Measurements from ENCODE around the gene SNAP47.

The SNAP47 gene

DNA sequence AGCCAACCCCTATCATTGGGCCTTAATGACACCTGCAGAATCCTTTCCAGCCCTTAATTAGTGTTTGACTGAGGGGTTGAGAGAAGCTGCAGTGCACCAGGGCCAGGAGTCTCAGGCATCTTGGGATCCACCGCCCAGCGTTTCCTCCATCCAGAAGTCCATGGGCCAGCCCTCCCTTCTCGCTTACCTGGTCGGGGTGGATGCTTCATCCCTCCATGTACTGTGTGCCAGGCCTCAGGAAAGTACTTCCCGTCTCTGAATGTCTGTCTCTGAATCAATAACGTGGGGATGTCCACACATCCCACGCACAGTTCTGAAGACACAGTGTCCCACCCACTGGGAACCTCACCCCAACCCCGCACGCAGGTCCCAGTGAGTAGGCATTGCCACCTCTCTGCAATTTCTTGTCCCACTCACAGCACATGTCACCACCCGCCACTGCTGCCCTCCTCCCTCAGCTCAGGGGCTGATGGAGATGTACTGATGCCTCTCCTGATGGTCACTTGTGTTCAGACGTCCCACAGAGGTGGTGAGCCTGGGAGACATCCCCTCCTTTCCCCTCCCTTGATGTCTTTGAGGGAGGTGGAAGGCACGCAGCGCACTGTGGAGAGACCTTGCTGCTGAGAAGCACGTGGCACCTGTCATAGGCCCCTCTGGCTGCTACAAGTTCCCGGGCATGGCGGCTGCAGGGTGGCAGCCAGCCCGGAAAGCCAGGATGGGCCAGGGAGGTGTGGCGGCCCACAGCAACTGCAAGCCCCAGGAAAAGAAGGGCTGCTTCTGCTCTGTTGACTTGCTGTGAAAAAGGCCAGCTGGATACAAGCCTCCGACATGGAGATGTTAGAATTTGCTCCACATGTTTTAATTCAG, 50.8 kb downstream of the SNAP47 start:
- no peak for DNase-seq

DNA sequence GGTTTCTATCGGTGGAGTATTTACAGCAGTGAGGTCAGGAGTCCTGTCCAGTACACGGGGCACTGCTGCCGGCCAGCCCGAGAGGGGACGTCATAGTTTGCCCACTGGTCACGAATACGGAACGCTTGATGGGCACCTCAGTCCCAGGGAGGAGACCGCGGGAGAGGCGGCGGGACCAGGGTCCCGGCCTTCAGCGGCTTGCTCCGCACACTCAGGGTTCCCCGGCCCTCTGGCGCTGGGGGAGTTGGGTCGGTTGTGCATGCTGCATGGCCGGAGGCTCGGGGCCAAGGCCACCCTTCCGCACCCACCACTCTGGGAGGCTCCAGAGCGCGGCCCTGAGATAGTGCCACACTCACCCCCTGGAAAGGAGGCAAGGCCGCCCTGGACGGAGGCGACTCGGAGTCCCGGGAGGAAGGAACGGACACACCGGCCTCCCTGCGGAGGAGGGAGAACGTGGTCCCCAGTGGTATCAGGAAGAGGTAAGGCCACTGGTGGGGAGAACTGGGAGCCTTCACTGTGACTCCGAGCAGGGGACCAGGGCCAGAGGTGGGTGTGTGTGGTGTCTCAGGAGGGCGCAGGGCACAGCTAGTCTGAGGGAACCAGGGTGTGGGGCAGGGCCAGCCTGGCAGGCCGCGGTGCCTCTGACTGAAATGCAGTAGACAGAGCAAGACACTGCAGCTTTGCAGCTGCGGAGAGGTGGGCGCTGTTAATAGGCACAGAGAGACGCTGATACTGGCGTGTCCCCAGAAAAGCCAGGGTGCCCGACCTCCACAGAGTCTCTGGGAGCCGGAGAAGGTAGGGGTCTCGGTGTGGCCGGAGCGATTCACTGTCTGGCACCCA, 51.7 kb downstream of the SNAP47 start:
- DNase-seq, result no peak

DNA sequence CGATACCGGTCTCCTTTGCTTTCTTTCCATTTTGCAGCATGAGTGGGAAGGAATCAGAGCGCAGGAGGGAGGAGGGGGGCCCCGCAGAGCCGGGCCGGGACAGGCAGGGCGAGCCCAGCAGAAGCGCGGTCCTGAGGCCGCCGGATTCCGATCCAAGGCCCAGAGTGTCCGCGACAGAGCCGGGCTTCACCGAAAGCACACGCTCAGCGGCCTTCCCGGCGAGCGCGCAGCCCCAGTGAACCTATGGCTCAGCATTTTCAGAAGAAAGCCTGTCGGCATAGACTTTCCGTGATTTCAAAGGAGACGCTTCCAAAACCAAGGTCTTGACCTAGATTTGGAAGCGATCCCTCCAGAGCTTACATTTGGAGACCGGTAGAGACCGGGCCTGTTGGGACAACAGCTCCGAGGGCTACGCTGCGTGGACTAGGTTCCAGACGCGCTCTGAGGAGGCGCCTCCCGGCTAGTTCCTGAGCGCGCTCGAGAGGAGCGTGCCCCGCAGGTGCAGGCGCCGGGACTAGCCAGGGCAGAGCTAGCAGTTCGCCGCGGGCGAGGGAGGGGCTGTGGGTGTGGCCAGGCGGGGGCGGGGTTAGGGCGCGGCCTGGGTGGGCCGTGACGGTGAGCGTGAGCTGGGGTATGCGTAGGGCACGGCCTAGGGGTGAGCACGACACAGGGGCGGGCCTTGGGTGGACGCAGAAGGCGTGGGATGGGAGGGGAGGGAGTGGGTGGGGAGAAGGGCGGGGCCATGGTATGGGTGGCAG, 52.5 kb downstream of the SNAP47 start:
- DNase-seq, result peak; percentile 93

DNA sequence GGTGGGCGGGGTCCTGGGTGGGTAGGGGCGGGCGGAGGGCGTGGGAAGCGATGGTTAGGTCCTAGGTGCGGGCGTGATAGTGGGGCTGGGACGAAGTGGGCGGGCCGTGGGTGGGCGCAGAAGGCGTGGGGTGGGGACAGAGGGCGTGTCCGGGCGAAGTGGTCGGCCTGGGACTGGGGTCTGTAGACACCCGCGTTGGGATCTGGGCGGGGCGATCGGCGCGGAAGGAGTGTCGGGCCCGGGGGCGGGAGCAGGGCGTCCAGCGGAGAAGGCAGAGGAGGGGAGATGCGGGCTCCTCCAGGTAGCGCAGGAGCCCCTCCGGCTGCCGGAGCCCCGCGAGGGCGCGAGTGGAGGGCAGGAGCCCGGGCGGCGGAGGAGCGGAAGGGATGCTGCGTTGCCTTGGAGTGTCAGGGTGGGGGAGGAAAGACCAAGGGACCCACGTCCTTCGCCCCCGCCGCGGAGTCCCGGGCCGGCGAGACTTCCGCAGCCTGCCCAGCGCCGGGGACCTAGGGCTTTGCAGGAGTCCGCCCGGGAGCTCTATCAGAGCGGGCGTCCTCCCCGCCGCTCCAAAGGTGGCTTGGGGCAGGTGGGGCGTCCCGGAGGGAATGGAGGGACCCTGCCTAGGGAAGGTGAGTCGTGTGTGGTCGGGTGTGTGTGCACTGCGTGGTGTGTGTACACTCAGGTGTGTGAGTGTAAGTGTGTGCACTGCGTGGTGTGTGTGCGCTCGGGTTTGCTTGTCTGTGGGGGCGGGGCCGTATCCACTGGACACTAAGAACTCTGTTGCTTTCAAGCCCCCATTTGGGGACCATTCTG, 53.2 kb downstream of the SNAP47 start:
- peak; percentile 78 to 79 for DNase-seq

DNA sequence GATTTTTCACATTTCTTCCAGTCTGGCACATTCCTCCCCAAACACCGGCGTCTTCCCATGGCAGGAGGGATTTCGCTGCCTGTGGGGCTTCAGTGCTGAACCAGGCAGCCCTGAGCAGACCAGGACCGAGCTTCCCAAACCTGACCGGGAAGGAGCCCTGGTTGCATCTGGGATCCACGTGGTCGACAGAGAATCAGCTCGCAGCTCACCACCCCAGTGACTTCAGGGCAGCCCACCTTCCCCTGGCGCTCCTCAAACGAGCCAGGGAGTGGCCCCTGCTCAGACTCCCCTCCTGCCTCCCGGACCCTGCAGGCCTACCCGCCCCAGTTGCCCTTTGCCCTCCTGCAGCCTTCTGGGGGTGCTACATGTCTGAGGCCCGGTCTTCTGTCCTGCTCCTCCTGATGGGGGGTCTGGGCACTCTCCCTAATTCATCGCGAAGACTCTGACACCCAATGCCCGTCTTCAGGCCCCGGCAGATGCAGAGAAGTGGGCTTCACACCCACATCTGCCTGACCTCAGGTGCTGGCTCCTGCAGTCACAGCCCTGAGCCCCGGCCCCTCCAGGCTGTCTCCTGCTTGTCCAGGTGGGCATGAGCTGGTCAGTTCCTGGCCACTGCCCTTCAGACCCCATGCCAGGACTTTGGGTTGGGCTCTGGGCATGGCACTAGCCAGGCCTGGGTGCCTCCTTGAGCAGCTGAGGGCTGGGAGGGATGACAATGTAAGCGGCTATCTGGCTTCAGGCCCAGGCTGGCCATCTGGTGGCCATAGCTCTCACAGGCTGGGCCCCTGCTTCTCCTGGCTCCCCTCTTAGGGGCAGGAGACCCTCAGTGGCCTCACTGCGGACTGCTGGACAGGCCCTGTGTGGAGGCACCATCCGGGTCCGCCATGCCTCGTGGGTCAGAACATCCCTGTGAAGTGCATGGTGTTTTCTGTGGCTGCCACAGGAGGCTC, 54.1 kb downstream of the SNAP47 start:
- no peak for DNase-seq

DNA sequence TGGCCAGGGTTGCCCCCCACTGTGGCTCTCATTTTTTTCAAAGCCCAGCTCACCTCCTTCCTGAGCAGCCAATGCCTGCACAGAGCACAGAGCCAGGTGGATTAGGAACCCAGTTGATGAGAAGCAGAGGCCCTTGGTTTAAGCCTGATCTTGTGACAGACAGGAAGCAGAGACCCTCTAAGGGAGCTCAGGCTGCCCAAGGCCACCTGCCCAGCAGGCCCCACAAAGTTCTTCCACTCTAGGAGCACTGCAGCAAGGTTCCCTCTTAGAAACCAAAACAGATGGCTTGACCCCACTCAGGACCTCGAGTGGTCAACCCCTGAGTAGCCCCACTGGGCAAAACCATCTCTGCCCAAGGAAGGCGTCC, 54.8 kb downstream of the SNAP47 start:
- DNase-seq, result no peak

DNA sequence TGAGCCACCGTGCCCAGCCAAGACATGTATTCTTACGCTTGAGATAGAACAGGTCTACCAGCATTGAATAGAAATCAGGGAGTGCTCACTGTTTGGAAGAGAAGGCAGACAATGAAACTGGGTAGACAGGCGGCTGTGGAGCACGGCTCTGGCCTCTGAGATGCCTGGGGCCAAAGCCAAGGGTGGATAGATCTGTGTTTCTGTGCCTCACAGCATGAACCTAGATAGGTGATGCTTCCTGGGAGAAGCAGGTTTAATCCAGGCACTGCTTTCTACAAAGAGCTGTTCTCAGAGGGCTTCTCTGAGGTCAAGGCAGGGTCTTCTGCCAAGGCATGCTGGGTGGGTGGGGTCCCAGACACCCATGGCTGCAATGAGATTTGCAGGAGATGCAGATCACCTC, 55.6 kb downstream of the SNAP47 start:
- no peak for DNase-seq

DNA sequence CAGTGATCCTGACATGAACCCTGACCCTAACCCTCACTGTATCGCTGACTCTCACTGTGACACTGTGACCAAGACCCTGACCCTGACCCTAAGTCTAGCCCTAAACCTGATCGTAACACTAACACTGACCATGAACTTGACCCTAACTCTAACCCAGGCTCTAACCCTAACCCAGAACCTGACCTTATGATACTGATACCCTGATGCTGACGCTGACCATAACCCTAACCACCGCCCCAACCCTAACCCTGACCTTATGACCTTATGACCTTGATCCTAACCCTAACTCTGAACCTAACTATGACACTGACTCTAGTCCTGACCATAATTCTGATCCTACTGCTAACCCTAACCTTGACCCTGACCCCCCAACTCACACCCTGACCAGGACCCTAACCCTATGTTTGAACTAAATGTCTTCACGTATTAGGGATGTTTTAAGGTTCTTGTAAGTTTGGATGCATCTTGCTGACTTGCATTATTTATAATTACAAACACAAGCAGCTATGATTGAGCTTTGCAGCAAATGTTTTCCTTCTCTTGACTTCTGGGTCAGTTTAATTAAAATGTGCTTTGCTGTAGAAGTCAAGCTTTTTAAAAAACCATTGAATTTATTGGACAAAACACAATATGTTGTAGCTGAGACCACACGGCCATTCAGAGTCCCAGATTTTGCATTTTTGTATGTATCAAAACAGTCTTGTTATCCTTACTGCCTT, 56.3 kb downstream of the SNAP47 start:
- DNase-seq, result no peak

DNA sequence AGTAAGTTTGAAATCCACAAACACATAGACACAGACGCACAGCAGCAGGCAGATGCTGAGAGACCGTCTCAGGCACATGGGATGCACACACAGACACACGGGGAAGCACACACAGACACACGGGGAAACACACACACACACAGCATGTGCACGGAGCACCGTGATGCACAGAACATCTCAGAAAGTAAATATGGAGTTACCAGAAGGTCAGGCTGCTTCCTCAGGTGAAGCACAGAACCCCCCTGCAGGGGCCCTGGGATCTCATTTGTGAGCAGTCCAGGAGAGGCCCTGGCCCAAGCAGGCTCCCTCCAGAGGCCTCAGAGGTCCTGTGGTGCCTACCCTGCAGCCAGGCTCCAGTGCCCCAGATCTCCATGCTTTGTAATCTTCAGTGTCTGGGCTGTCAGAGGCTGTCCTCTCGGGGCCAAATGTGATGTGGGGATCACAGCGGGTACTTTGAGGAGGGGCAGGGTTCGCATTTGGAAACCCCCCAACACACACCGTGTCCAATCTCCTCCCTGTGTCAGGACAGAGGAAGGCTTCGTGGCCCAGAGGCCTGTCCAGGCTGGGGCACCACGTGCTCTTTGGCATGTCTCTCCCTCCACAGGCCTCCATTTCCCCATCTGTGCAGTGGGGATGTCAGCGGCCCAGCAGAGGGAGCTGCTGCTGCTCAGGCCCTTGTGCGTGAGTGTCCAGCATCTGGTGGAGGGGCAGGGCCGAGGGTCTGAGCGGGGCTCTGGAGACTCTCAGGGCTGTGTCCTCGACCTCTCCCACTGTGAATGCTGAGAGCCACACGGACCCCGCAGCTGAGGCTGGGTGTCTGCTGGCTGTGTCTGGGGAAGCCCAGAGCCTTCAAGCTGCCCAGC, 57.2 kb downstream of the SNAP47 start:
- no peak for DNase-seq

DNA sequence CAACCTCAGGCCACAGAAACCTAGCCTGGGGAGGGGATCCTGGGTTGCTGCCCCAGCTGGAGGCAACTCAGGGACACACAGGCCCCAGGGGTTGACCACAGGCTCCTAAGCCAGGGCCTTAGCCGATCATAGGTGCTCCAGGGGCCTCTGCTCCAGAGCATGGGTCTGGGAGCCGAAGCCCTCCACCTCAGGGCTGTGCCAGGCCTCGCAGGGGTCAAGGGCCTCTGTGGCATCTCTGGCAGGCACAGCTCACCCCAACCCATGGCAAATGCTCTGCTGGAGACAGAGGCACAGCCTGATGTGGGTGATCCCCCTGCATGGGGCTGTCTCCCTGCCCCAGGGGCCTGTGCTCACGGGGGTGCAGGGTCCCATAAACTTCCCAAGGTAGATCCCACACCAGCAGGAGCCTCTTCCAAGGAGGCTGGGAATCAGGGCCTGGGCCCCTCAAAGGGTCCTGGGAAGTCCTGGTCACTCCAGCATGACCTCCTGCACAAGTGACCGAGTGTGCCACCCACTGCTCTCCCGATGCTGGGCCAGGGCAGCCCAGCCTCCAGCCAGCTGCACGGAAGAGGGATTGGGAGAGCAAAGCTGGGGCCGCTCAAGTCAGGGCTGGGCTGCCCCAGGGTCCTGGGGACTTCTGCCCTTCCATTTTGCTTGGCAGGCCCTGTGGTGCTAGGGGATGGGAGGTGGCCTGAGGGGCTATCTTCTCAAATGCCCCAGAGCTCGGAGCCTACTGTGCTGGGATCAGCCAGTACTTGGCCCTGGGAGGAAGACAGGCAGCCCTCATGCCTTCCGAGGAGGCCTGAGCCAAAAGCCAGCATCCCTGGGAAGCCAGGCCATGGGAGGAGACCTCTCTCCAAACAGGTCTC, 58.1 kb downstream of the SNAP47 start:
- DNase-seq, result no peak

DNA sequence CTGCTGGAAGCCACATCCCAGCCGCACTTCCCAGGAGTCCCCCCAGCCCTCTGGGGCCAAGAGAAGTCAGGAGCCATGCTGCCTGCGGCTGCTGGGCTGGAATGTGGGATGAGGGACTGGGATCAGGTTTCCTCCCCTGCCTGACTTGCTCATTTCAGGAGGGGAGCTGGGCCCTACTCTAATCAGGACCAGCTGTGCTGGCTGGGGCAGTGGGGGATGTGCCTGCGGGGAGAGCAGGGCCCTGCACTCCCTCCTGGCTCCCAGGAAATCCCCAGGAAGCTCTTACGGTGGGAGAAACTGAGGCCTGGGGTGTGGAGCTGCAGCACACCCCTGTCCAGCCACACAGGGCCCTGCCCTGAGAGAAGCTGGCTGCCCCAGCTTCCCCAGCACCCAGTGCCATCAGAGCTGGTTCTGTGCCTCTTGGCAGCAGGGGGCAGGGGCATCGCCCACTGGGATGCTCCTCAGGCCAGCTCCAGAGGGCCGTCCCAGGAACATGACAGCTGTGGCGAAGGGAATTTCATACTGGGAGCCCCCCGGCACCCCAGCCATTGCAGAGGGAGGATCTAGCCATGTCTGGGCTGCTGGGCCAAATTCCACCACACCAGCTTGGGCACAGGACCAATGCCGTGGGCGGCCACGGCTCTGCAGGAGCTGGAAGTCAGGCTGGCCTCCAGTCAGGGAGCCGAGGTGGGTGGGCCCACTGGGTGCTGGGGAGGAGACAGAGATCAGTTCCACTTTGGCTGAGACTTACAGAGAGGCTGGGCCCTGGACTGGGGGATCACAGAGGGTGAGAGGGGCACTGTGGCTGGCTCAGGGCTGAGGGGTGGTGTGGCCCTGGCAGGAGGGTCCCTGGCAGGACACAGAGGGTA, 58.9 kb downstream of the SNAP47 start:
- DNase-seq, result no peak

DNA sequence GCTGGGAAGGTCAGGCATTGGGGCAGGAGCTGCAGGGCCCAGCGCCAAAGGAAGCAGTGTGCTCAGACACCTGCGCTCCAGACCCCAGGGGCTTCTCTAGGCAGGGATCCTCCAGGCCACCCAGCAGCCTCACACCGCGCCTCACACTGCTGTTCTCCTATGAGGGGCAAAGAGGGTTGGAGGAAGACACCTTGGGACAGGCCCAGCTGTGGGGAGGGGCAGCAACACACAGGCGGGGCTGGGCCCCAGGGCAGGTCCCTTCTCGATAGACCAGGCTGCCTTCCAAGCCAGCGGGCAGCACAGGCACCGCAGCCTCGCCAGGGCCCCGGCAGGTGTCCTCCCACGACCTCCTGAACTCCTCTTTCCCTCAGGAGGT, 59.6 kb downstream of the SNAP47 start:
- DNase-seq, result no peak

DNA sequence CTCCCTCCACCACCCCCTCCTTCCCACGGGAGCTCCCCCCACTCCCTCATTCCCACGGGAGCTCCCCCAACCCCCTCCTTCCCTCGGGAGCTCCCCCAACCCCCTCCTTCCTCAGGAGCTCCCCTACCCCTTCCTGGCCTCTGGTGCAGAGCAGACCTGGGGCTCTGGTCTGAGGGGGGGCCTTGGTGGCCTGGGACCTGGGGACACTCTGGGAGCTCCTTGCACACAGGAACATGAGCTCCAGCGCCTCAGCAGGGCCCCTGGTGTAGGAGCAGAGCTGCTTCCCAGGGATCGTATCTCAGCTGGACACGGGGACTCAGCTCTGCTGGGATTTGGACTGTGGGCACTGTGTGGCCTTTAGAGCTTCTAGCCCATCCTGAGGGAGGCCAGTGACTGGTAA, 60.5 kb downstream of the SNAP47 start:
- no peak for DNase-seq

DNA sequence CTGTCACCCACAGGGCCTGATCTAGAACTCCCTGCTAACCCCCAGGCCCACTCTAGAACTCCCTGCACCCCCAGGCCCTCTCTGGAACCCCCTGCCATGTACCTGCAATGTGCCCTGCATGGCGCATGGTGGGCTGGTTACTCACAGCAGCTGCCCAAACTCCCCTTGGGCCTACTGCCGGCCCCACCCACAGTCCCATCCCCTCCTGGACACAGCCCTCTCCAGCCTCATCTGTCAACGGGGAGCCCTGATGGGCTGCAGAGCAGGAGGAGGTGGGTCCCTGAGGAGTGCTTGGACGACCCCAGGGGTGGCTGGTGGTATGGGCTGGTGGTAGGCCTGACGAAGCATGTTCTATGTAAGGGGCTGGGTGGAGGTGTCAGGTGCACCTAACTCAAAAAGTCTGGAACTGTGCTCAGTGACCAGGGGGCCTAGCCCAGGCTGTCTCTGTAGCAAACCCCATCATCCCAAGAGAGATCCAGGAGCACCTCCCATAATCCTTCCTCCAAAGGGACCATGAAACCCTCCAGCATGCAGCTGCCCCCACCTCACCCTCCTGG, 61.2 kb downstream of the SNAP47 start:
- no peak for DNase-seq

DNA sequence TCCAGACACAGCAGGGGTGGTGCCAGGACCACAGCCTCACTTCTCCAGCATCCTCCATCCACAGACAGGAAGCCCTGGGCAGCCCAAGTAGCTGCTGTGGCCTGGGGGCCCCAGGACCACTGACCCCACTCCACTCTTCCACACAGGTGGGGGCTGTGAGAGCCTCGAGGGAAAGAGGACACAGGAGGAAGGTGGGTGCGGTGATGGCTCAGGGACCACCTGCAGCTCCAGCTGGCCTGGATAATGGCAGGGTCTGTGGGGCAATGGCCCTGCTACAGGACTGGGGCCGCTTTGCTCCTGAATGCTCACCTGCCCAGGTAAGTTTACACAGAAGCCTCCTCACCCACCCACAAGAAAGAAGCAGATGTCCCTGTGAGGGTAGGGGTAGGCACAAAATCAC, 61.9 kb downstream of the SNAP47 start:
- no peak for DNase-seq

DNA sequence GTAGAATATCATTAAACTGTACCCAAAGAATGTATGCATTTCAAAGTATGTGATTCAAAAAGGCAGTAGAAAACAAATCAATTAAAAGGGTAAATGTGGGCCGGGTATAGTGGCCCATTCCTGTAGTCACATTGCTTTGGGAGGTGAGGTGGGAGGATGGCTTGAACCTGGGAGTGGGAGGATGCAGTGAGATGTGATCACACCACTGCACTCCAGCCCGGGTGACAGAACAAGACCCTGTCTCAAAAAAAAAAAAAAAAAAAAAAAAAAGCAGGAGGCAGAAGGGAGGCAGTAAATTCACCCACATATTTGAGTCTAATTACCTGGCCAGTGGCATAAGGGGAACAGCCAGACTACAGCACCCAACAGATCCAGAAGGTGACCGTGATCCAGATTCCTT, 62.4 kb downstream of the SNAP47 start:
- DNase-seq, result no peak

DNA sequence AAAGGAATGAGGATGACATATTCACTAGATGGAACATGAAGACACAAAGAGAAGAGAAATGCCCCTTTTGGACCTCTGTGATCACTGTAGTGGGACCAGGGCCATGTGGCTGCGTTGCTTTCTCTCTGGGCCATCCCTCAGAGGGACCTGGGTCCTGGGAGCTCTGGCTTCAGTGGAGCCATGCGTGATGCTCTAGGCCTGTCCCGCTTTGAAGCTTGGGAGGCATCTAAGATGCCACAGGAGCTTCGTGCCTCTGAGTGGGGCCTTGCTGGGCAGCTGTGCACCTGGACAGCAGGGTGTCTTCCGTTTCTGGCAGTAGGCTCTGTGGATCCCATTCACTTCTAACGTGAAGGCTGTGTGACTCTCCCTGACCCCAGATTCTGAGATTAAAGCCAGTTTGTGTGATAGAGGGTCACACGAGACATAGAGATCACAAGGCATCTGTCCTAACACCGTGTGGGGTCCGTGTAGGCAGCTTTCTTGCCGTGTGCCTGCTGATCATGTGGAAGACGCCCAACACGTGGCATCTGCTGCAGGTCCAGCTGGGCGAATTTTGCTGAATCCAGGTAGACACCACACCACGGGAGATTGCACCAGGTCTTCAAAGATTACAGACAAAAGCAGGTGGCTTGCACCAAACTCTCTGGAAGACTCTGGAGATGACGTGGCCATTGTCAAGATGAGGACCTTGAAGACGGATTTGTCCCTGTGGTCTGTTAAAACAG, 63.0 kb downstream of the SNAP47 start:
- no peak for DNase-seq
